HG02885 (cell line): ENCODE results near the gene KIAA1671.

Experiments used
- ATAC-seq: cut with Tn5 transposase; IDR thresholded peaks from one replicate; pipeline ENCODE4 v1.9.1; 2021; ENCODE audit warnings: mild to moderate bottlenecking; ENCODE audit not compliant: unreplicated experiment, poor library complexity

The KIAA1671 gene

DNA sequence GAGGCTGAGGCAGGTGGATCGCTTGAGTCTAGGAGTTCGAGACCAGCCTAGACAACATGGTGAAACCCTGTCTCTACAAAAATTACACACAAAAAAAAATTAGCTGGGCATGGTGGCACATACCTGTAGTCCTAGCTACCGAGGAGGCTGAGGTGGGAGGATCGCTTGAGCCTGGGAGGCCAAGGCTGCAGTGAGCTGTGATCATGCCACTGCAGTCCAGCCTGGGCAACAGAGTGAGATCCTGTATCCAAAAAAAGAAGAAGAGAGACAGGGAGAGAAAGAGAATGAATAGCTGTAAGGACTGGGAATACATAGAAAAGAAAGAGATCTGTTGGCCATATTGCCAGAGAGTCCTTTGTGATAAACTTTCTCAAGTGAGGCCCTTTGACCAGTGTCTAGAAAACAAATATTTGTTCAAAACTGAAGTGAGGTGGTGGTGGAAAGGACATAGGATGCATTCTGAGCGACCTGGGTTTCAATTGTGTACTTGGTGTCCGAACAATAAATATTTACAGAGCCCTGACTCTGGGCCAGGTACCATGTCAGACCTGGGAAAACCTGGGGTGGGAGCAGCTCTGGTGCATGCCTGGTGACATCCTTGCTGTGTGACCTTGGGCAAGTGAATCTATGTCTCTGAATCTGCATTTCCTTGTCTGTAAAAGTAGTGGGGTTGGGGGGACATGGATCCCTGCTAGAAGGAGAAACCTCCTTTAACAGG is 157.5 kb downstream of the KIAA1671 start:
- no peak for ATAC-seq

DNA sequence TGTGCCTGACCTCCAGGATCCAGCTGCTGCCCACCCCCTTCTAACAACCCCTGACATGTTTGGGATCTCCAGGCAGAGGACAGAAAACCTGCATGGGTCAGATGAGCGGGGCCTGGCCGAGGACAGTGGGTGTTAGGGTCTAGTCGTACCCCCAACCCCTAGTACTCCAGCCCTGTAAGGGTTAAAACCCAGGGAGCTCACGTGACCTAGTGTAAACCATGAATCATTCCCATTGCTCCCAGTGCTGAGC is 158.0 kb downstream of the KIAA1671 start:
- ATAC-seq, result no peak

GRCh38 chr22:25110846-25111578 is 158.5 kb downstream of the KIAA1671 start:
- no peak for ATAC-seq

GRCh38 chr22:25111579-25112517 is 159.3 kb downstream of the KIAA1671 start:
- no peak for ATAC-seq

GRCh38 chr22:25112538-25113253 is 160.2 kb downstream of the KIAA1671 start:
- no peak for ATAC-seq

- no peak for ATAC-seq
Observed at GRCh38 chr22:25113316-25113721, 160.8 kb downstream of the KIAA1671 start.

GRCh38 chr22:25114369-25115362 is 162.2 kb downstream of the KIAA1671 start:
- ATAC-seq, result no peak

DNA sequence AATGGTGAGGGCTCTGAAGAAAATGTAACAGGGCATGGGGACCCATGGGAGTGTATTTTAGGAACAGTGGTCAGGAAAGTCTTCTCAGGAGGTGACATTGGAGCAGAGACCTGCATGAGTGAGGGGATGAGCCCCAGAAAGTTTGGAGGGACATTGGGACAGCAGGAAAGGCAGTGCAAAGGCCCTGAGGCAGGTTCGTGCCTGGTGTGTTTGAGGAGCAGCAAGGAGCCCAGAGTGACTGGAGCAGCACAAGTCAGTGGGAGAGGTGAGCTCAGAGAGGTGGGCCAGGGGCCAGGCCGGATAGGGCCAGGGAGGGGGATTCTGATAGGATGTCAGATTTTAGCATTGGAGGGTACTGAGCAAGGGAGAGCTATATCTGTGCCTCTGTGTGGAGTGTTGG is 167.1 kb downstream of the KIAA1671 start:
- no peak for ATAC-seq

- ATAC-seq, result no peak
Observed at GRCh38 chr22:25120093-25120561, 167.6 kb downstream of the KIAA1671 start.

DNA sequence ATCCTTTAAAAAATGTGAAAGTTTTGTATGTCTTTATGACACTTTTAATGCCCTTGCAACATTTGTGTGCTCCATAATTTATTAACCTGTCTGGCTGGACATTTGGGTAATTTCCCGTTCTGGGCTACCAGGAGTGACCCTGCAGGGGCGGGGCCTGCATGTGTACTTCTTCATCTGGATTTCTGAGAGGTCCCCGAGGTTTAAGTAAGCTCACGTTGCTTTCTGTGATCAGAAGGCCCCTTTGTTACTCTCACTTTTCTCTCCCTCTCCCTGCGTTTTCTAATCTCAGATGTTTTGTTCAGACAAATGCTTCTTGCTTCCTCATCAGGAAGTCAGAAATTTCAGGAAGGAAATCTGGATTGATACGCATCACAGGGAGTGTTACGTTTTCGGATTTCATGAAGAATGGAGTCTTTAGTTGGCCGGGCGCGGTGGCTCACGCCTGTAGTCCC is 168.3 kb downstream of the KIAA1671 start:
- no peak for ATAC-seq

DNA sequence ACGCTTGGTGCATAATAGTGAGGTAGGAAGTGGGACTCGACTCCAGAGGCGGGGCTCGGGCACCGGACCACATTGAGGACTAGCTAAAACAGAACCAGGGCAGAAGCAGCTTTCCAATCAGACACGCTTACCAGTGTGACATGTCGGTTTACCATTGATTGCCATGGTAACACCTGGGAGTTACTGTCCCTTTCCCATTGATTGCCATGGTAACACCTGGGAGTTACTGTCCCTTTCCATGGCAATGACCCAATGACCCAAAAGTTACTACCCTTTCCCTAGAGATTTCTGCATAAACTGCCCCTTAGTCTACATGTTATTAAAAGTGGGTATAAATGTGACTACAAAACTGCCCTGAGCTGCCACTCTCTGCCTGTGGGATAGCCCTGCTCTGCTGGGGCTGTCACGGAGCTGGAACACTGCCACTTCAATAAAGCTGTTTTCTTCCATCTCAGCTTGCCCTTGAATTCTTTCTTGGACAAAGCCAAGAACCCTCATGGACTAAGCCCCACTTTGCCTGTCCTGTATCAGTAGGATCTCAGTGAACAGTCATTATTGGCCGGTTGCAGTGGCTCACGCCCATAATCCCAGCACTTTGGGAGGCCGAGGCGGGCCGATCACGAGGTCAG is 169.7 kb downstream of the KIAA1671 start:
- no peak for ATAC-seq

DNA sequence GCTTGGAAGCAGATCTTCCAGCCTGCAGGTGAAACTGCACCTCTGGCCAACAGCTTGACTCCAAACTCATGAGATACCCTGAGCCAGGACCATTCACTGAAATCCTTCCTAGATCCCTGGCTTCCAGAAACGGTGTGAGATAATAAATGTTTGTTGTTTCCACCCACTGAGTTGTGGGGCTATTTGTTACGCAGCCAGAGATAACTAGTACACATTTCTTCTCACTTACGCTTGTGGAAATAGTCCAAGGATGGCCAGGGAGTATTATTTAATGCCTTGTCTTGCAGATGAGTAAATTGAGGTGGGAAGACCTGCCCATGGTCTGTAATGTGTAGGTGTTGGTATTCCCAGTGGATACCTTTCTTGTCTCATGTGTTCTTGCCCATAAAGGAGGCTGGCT is 171.2 kb downstream of the KIAA1671 start:
- ATAC-seq, result no peak

DNA sequence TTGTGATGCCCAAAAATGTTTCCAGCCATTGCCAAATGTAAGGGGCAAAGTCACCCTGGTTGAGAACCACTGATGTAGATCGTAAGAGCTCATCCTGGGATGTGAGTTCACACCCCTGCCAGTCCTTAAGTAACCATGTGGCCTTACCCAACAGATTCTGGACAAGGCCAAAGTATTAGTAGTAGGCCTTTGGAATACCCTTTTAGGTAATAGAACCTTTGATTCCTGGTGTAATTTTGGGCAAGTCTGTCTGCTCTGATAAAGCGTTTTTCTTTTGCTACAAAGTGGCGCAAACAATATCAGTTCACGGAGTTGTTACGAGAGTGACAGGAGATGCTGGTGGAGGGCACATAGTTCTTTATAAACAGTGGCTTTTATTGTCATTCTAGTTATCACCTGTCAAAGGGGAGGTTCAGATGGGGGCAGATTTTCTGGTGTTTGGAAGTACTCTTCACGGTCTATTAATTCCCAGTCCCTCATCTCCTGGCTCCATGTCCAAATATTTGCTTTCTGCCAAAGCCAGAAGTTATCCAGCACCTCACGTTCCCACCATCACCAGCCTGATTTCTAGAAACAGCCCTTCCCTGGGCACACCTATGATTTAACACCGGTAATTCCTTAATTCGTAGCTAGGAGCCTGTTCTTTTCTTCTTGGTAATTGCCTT is 173.3 kb downstream of the KIAA1671 start:
- no peak for ATAC-seq

GRCh38 chr22:25126510-25126909 is 174.0 kb downstream of the KIAA1671 start:
- ATAC-seq, result no peak

- ATAC-seq, result no peak
Observed at GRCh38 chr22:25127318-25127717, 174.8 kb downstream of the KIAA1671 start.

DNA sequence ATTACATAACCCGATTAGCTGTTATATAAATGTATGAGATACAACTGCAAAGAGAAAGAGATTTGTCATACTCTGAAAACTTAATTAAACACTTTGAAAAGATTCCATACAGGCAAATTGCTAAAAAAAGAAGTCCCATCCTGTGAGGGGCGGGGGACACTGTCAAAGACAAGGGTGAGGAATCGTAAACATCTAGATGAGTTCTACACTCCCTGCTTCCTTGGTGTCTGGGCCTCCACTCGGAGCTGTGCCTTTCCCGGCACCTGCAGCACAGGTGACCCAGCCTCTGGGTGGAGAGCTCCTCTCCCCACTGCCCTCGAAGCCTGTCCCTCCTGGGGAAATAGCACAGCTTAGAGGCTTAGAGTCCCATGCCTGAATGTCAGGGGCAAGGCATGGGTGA is 177.9 kb downstream of the KIAA1671 start:
- no peak for ATAC-seq

- no peak for ATAC-seq
Observed at GRCh38 chr22:25131198-25131887, 178.8 kb downstream of the KIAA1671 start.

- ATAC-seq, result no peak
Observed at GRCh38 chr22:25134028-25134427, 181.5 kb downstream of the KIAA1671 start.
